Stimulated activated naive CD8-positive, alpha-beta T cell treated with anti-CD3 and anti-CD28 coated beads, Interleukin-15, Interleukin-2, amounts not matched to agents 100 ng/mL and 50 ng/mL, for 24 hours (primary cell): ENCODE data around the gene SEPTIN5.
A peak's percentile ranks its signal among the peaks of the same experiment; 100 is the strongest.

Experiments
- H3K27ac Mint-ChIP-seq: one replicate; pipeline ENCODE4 v1.8.0; 2021; ENCODE audit warnings: mild to moderate bottlenecking, mixed read lengths
- H3K27me3 Mint-ChIP-seq: one replicate; pipeline ENCODE4 v1.8.0; 2021; ENCODE audit warnings: mixed read lengths
- H3K36me3 Mint-ChIP-seq: one replicate; pipeline ENCODE4 v1.8.0; 2021; ENCODE audit warnings: low read depth, mixed read lengths
- H3K4me1 Mint-ChIP-seq: one replicate; pipeline ENCODE4 v1.8.0; 2021; ENCODE audit warnings: low read depth, mixed read lengths
- H3K4me3 Mint-ChIP-seq: one replicate; pipeline ENCODE4 v1.8.0; 2021; ENCODE audit warnings: mild to moderate bottlenecking, mixed read lengths
- H3K9me3 Mint-ChIP-seq: one replicate; pipeline ENCODE4 v1.8.0; 2021; ENCODE audit warnings: mixed read lengths

The SEPTIN5 gene

DNA sequence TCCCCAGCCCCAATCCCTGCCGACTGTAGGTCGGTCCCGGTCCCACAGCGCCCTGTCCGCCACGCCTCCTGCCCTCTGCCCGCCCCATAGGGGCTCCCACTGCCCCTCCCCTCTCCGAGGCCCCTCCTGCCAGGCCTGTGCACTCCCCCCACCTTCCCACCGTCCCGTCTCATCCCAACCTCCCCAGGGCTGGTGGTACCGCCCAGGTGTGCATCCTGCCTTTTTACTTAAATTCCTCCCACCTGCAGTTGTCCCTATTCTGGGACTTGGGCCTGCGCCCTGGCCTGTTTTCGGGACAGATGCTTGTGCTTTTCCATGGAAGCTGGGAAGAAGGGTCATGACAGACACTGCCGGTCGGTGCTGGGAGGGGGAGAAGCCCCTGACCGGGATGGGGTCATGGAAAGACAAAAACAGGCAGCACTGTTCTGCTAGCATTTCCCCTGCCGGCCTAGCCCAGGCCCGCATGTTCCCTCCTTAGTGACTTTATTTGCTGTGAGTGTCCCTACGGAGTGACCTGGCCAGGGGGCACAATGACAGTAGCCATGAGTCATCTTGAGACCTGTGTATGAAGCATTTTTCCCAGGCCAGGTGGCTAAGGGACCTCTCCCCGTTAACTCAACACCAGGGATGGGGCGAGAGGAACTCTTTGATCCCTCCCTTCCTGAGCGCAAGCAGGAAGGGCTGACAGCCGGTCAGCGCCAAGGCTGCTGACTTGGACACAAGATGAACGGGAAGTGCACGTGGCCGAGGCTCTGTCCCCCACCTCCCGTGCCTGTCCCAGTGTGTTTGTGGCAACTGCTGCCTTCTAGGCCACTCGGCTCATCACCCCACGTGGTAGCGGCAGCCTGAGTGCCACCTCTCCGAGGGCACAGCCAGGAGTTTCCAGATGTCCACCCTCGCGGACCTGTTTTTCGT is 53.4 kb downstream of the SEPTIN5 start:
- no peak overlapping the region for H3K27ac Mint-ChIP-seq
- no peaks in the 10 kb centered on the region for H3K9me3 Mint-ChIP-seq
- H3K27me3 Mint-ChIP-seq = peaks cover 67% of the 10 kb centered on the region
- H3K36me3 Mint-ChIP-seq = no peaks in the 10 kb centered on the region
- peak overlapping the region; percentile 13 for H3K4me3 Mint-ChIP-seq
- H3K4me1 Mint-ChIP-seq = peaks cover 3% of the 10 kb centered on the region

DNA sequence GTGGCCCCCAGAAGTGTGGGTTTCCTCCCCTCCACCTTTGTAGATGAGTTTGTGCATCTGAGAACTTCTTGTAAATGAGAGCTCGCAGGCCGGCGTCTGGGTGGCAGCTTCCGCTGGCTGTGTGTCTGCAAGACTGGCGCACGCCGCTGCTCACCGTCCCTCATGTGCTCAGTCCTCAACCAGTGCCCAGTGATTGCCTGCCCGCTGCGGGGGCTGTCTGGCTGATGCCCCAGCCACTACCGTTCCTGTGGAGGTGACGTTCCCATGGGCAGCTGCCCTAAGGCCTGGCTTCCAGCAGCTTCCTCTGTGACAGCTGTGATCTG is 55.1 kb downstream of the SEPTIN5 start:
- Mint-ChIP-seq H3K27me3 (peaks cover 67% of the 10 kb centered on the region), H3K4me3 (no peak overlapping the region), H3K36me3 (no peaks in the 10 kb centered on the region), H3K4me1 (peaks cover 3% of the 10 kb centered on the region), H3K27ac (no peak overlapping the region), H3K9me3 (no peaks in the 10 kb centered on the region)

DNA sequence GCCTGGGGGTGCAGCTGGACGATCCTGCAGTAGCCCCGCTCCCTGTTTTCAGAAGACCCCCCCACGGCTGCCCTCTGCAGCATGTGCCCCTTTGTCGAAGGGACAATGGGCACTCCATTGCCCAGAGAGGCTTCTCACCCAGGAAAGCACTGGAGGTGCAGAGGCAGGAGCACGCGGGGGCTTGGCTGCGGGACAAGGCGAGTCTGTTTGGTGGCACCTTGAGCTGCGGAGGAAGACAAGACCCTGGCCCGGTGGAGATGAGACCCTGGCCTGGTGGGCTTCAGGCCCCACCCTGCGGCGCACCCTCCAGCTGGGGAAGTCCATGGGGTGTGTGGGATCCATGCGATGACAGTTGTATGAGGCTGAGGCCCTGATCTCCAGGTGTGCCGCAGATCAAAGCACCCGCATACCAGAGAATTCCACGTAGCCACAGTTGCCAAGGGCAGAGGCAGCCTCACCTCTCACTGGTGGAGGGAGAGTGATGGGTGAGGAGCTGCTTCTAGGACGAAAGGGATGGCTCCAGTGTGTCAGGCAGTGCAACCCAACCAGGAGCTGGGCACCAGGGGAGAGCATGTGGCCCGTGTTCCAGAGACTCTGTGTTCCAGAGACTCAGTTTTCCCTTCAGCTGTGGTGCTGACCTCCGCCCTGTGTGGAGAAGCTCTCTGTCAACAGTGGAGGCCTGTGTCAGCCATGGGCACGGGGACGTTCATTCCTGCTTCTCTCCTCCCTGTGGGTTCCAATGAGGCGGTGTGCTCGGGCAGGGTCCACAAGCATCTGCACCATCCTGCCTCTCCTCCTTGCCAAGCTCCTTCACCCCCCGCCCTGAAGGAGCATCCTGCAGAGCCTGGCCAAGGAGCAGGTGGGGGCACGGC is 56.3 kb downstream of the SEPTIN5 start:
- Mint-ChIP-seq H3K4me1 (peaks cover 3% of the 10 kb centered on the region), H3K27ac (no peak overlapping the region), H3K4me3 (no peak overlapping the region), H3K36me3 (no peaks in the 10 kb centered on the region), H3K27me3 (peaks cover 59% of the 10 kb centered on the region), H3K9me3 (no peaks in the 10 kb centered on the region)

DNA sequence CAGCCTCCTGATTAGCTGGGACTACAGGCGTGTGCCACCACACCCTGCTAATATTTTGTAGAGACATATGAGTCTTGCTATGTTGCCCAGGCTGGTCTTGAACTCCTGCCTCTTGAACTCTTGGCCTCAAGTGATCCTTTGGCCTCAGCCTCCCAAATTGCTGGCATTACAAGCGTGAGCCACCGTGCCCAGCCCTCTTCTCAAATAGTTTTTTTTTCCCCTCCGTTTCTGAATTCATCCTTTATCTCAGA is 58.0 kb downstream of the SEPTIN5 start:
- Mint-ChIP-seq H3K27ac (no peak overlapping the region), H3K27me3 (peaks cover 58% of the 10 kb centered on the region), H3K4me3 (no peak overlapping the region), H3K4me1 (peaks cover 5% of the 10 kb centered on the region), H3K9me3 (no peaks in the 10 kb centered on the region), H3K36me3 (no peaks in the 10 kb centered on the region)
